Thoracic aorta (tissue), 2 donors: ENCODE data around the gene MBTPS1. TPM values are rescaled to one million over a fixed set of nuclear protein-coding genes. Genes with fewer than 3 reads are reported as not detected.

Experiments used
- ATAC-seq: fragments of 150-250 bp; one replicate; pipeline ENCODE4 v1.8.0; 2017; ENCODE audit warnings: low read depth; ENCODE audit not compliant: insufficient number of reproducible peaks, low FRiP score
- DNase-seq: peaks from one replicate; pipeline ENCODE4 v3.0.0-alpha.2; 2020; ENCODE audit warnings: low spot score
- H3K27ac ChIP-seq, 2 donors: fragments of 200-600 bp; sonication (generic); 1 replicate in 1 of 2; 2 replicates in 1 of 2; pipeline ENCODE4 v1.5.1; 2016; ENCODE audit warnings: mild to moderate bottlenecking in 2 of 2, moderate library complexity in 2 of 2
- H3K27me3 ChIP-seq: fragments of 200-600 bp; sonication (generic); replicated peaks from 2 replicates; pipeline ENCODE4 v1.6.0; 2016; ENCODE audit warnings: mild to moderate bottlenecking; ENCODE audit not compliant: insufficient read depth
- H3K36me3 ChIP-seq: fragments of 200-600 bp; sonication (generic); one replicate; pipeline ENCODE4 v1.5.1; 2016
- H3K4me1 ChIP-seq, 2 donors: fragments of 200-600 bp; sonication (generic); 1 replicate in 1 of 2; 2 replicates in 1 of 2; pipeline versions ENCODE4 v1.5.1 to v1.6.0; 2016; ENCODE audit warnings: low read depth in 2 of 2, mild to moderate bottlenecking in 1 of 2; ENCODE audit not compliant: control insufficient read depth in 1 of 2
- H3K4me3 ChIP-seq: fragments of 200-600 bp; sonication (generic); 2 replicates; pipeline ENCODE4 v1.5.1; 2016; ENCODE audit warnings: mild to moderate bottlenecking
- H3K9me3 ChIP-seq: fragments of 200-600 bp; sonication (generic); 2 replicates; pipeline ENCODE4 v1.5.1; 2016
- total RNA-seq, 2 donors: library from RNA; depleted of rRNA; stranded (reverse); fragments of >200 nt; gene quantifications; one replicate each; pipeline versions ENCODE4 v1.1.0 to v1.2.3, GENCODE V29; 2016
- TF ChIP-seq, protein P1 (sequence below): fragments of 200-600 bp; sonication (generic); IDR thresholded peaks from one replicate; pipeline ENCODE4 v1.5.1; 2019; ENCODE audit warnings: antibody characterized with exemption

MBTPS1 gene
- total RNA-seq, 2 donors from 2014 or later: 91.9 to 98.2 TPM

DNA sequence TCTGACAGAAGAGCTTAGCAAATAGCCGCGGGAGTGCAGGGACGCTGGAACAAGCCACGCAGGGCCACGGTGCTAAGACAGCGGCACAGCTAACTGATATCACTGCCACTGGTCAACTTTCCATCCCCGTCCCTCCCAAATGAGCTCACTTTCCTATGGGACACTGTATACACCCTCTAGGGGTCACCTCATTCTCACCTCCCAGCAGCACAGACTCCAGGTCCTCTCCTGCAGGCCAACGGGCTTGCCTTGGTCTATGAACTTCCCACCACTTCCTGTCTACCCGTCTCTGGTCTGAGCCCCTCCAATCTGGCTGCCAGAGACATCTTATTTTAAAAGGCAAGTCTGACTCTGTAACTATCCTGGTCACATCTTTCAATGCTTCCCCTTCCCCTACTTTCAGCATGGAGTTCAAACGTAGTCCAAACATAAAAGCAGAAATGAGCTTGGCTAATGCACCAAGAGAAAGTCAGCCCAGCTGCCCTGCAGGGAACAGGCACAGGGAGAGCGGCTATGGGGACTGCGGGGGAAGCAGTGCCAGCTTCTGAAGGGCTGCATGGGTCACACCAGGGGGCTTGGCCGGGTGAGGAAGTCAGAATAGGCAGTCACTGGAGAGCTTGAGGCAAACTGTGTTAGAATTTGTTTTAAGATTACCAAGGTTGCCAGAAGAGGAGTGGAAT lies 47.8 kb downstream of the MBTPS1 start:
- TF ChIP-seq, protein P1, sequence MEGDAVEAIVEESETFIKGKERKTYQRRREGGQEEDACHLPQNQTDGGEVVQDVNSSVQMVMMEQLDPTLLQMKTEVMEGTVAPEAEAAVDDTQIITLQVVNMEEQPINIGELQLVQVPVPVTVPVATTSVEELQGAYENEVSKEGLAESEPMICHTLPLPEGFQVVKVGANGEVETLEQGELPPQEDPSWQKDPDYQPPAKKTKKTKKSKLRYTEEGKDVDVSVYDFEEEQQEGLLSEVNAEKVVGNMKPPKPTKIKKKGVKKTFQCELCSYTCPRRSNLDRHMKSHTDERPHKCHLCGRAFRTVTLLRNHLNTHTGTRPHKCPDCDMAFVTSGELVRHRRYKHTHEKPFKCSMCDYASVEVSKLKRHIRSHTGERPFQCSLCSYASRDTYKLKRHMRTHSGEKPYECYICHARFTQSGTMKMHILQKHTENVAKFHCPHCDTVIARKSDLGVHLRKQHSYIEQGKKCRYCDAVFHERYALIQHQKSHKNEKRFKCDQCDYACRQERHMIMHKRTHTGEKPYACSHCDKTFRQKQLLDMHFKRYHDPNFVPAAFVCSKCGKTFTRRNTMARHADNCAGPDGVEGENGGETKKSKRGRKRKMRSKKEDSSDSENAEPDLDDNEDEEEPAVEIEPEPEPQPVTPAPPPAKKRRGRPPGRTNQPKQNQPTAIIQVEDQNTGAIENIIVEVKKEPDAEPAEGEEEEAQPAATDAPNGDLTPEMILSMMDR: no peak
- Histone ChIP-seq H3K27ac (no peak overlapping the region), H3K4me3 (no peak overlapping the region), H3K9me3 (no peaks in the 10 kb centered on the region), H3K27me3 (no peaks in the 10 kb centered on the region), H3K4me1 (no peaks in the 10 kb centered on the region), H3K36me3 (peaks cover 56% of the 10 kb centered on the region)
- ATAC-seq: no peak
- no peak for DNase-seq

DNA sequence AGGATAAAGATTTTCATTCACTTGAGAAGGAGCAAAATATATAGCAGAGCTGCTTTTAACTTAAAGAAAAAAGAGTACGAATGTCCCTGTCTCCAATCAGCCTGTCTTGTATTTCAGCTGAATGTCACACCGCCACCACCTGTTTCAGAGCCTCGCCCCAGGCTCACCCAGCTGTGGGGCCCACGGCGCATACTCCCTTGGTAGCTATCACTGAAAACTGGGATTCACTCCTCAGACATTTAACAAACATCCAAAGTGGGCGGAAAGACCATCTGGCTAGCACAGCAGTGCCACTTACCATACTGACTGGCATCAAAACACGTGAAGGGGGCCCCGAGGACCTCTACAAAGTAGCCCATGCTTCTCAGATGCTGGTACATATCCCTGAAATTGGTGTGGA lies 48.7 kb downstream of the MBTPS1 start:
- H3K27ac ChIP-seq: no peak overlapping the region
- DNase-seq (no peak), ATAC-seq (no peak)
- peaks cover 59% of the 10 kb centered on the region for H3K36me3 ChIP-seq
- TF ChIP-seq, protein P1: no peak
- H3K9me3 ChIP-seq: no peaks in the 10 kb centered on the region
- H3K4me1 ChIP-seq: no peaks in the 10 kb centered on the region
- no peaks in the 10 kb centered on the region for H3K27me3 ChIP-seq
- no peak overlapping the region for H3K4me3 ChIP-seq

DNA sequence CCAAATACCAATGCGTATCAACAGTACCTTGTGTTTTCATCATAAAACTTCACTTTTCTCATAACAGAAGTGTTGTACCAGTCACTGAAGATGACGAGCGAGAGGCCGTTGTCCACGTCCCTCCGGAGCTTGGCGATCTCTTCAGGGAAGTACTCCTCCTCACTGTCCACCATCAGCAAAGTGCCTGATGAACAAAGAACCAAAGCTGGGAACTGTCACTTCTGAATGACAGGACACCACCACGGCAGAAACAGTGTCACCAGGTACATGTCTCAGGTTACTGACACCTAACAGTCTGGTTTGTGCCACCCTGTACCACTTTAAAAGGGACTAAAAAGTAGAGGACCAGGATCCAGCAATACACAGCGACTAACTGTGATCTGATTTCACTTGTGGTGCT lies 49.1 kb downstream of the MBTPS1 start:
- Histone ChIP-seq H3K27ac (no peak overlapping the region), H3K4me1 (no peaks in the 10 kb centered on the region), H3K36me3 (peaks cover 63% of the 10 kb centered on the region), H3K4me3 (no peak overlapping the region), H3K27me3 (no peaks in the 10 kb centered on the region), H3K9me3 (no peaks in the 10 kb centered on the region)
- ATAC-seq: no peak
- TF ChIP-seq, protein P1: no peak
- DNase-seq: no peak

DNA sequence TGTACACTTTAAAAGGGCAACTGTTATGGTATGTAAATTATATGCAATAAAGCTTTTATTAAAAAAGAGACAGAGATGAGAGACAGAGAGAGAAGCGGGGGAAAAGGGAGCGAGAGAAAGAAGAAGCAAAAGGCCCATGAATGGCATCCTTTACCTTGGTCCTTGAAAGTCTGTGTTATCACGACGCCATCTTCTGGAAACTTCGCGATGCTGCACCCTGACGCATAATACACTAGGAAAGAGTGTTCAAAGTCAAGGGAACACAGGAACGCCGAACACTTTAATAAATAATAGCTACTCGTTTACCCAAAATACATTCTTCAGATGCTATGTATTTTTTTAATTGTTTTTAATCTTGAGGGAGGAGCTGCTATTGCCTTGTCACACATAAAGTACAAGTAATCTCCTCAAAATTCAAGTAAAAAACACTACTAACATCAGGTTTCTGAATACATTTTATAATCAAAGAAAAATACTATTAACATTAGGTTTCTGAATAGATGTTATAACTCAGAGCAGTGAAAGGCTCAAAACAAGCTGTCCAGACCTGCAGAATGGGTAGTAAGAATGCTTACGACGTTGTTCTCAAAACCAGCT lies 51.1 kb downstream of the MBTPS1 start:
- Histone ChIP-seq H3K9me3 (no peaks in the 10 kb centered on the region), H3K4me3 (no peak overlapping the region), H3K4me1 (no peaks in the 10 kb centered on the region), H3K27me3 (no peaks in the 10 kb centered on the region), H3K27ac (no peak overlapping the region), H3K36me3 (peaks cover 60% of the 10 kb centered on the region)
- ATAC-seq: no peak
- TF ChIP-seq, protein P1: peak; percentile 60
- no peak for DNase-seq

DNA sequence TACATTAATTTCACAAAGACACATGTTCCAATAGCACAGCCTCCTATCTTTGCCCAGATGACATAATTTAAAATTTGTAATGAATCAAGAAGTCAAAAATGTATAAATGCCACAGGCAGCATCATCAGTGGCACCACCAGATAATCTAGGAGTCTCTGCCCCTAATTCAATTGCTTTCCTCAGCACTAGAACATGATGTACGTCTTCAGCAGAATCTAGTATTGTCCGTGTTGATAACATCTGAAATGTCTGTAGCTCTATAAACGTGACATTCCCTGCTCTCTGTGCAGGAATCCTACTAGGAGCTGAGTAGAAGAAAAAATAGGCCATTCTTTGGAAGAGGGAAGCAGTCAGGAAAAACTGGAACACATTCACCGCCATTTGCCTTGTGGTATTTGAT lies 52.8 kb downstream of the MBTPS1 start:
- ATAC-seq: no peak
- Histone ChIP-seq H3K27me3 (no peaks in the 10 kb centered on the region), H3K4me3 (no peak overlapping the region), H3K36me3 (peaks cover 53% of the 10 kb centered on the region), H3K27ac (no peak overlapping the region), H3K9me3 (no peaks in the 10 kb centered on the region), H3K4me1 (no peaks in the 10 kb centered on the region)
- DNase-seq: no peak
- TF ChIP-seq, protein P1: no peak
